CD4-positive, alpha-beta T cell treated with Interleukin-12 subunit alpha and Interleukin-12 subunit beta, for 1 hour (primary cell): Measurements from ENCODE around the gene GLRA1.
A peak's percentile ranks its signal among the peaks of the same experiment; 100 is the strongest.
"Not testable (repeated sequence)": the region's sequence is repeated elsewhere in the genome, so short reads cannot be mapped to it uniquely, and the experiment has no call there.

Experiments
- DNase-seq: peaks from one replicate; pipeline ENCODE4 v3.0.0-alpha.2; 2020

The GLRA1 gene

DNA sequence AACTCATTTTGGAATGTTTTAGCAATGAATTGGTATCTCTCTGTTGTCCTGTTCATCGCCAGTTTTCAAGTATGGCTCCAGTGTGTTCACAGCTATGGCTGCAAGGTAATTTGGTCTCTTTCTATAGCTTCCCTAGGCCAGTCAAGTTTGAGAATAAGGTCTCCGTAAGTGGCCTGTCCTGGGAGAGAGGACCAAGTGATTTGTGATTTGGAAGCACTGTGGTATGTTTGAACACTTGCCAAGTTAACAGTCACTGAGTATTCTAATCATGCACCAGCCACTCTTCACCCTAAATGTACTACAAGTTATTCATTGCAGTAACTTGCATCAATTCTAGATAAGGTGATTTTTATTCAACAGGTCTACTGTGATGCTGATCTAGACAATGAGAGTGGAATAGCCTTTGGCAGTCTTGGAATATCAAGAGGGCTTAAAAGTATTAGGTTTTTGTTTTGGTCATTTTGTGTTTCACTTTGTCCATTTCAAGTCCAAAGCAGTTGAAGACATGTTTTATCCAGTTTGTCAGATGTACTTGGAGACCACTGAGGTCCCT lies 111.8 kb downstream of the GLRA1 start:
- no peak for DNase-seq

GRCh38 chr5:151811593-151812321 lies 112.9 kb downstream of the GLRA1 start:
- no peak for DNase-seq

GRCh38 chr5:151810897-151811296 lies 113.8 kb downstream of the GLRA1 start:
- no peak for DNase-seq

DNA sequence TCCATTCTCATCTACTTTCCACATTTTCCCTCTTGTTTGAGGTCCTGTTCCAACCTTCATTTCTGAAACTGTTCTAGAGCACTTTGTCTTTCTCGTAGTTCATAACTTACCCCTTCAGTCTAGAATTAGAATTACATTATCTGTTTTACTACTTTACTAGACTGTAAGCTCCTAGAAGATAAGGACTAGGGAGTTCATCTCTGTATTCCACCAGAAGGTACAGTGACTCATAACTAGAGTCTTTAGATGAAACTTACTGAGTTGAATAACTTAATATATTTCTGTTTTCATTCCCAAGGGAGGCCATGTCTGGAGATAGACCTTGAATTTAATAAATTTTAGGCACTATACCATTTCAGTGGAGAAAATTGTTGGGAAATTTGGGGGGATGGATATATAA lies 114.2 kb downstream of the GLRA1 start:
- DNase-seq, result no peak

DNA sequence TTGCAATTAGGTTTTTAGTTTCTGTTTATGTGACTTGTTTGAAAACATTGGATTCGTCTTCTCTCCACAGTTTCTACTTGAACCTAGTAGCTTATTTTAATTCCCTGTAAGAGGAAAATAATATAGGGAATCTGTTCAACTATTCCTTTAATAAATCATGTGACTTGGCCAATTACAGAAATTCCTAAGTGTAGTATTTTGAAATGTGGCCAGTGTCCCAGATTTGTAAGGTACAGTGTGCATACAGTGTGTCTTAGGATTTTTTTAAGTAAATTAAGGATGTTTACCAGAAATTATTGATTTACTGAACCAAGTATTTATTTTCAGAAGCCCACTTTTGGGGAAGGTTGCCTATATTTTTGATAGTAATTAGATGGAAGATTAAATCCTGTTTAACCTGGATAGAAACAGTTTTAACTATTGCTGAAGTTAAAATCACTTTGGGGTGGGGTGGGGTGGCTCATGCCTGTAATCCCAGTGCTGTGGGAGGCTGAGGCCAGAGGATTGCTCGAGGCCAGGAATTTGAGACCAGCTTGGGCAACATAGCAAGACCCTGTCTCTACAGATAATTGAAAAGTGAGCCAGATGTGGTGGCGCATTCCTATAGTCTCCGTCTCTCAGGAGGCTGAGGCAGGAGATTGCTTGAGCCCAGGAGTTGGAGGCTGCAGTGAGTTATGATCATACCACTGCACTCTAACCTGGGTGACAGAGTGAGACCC lies 116.0 kb downstream of the GLRA1 start:
- no peak for DNase-seq

DNA sequence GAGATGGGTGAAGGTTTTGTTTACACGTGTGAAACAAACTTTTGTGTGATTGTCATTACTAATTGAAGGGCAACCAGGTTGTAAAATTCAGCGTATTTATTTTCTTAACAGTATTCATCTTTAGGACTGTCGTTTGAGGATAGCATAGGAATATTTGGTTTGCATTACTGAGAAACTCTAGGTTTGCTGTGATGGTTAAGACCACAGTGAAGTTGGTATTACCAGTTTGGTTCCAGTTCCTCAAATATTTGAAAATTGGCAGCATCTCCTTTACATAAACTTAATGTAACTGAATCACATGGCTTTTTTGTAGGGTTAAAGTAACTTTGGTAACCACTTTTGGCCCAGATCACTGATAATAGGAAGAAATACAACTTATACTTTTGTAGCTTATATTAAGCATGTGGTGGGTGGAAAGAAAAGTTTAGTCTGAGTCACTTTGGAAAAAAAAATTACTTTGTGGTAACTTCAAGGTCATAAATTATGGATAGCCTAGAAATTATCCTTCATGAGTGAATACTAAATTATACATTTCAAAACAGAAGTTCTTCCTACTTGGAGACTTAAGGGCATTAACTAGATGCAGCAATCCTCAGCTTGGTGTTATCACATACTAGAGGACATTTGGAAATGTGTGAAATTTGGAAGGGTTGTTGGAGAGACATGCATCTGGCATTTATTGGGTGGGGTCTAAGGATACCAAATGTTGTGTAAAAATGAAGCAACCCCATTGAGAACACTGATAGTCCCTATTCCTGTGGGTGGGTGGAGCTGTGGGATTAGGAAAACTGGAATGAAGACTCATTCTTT lies 119.0 kb downstream of the GLRA1 start:
- no peak for DNase-seq

DNA sequence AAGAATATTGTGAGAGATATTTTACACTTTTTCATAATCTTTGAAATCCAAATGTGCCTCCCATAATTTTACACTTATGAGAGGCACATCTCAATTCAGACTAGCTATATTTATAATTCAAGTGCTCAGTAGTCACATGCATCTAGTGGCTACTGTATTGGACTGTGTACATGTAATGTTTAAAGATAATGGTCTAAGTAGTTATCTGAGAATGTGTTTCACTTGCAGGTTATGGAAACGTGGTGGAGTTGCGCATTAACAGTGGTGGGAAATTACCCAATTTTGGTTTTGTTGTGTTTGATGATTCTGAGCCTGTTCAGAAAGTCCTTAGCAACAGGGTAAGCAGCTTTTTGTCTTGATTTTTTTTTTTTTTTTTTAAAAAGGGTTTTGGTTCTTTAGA lies 124.1 kb downstream of the GLRA1 start:
- no peak for DNase-seq

DNA sequence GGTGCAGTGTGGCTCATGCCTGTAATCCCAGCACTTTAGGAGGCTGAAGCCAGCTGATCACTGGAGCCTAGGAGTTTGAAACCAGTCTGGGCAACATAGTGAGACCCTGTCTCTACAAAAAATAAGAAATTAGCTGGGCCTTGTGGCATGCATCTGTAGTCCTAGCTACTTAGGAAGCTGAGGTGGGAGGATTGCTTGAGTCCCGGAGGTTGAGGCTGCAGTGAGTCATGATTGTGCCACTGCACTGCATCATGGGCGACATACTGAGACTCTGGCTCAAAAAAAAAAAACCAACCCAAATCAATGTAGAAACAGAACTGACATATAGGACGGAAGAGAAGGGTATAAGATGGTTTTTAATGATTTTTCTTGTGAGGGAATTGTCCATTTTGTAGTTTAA lies 125.2 kb downstream of the GLRA1 start:
- no peak for DNase-seq

- DNase-seq, result no peak
Observed at GRCh38 chr5:151798674-151799073, 126.0 kb downstream of the GLRA1 start.

DNA sequence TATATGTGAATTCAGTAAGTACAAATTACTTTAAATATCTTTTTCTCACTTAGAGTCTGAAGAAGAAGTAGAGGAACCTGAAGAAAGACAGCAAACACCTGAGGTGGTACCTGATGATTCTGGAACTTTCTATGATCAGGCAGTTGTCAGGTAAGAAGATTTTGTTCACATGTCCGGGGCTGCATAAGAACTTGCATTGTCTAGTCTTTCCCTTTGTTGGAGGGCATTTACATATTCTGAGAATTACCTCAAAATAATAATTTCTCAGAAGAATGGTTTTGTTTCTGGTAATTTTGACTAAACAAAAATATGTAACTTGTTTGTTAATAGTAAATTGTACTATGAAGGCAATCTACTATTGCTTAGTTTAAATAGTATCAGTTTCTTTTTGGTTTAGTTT lies 129.2 kb downstream of the GLRA1 start:
- no peak for DNase-seq

DNA sequence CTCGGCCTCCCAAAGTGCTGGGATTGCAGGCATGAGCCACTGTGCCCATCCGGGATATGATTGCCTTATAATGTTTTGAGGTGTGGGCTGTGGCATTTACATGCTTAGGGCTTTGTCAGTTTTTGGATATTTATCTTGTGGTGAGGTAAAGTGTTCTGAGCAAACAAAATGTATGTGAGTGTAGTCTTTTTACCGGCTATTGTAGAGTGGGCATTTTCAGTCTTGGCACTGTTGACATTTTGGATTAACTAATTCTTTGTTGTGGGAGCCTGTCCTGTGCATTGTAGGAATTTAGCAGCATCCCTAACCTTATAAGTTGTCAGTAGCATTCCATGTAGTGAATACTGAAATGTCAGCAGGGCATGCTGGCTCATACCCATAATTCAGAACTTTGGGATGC lies 131.3 kb downstream of the GLRA1 start:
- DNase-seq, result no peak

GRCh38 chr5:151787817-151788216 lies 136.8 kb downstream of the GLRA1 start:
- DNase-seq, result no peak

DNA sequence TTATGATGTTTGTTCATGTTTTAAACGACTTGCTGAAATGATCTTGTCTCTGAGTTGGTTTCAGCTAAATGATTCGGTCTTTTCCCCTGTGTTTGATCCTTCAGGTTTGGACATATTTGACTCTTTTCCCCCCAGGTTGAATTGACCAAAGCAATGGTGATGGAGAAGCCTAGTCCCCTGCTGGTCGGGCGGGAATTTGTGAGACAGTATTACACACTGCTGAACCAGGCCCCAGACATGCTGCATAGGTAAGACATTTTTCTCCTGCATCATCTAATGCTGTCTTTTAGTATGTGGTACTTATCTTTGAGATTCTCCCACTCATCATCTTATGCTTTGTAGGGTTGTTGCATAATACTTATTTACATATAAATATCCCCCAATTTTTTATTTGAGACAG lies 138.2 kb downstream of the GLRA1 start:
- DNase-seq, result no peak

DNA sequence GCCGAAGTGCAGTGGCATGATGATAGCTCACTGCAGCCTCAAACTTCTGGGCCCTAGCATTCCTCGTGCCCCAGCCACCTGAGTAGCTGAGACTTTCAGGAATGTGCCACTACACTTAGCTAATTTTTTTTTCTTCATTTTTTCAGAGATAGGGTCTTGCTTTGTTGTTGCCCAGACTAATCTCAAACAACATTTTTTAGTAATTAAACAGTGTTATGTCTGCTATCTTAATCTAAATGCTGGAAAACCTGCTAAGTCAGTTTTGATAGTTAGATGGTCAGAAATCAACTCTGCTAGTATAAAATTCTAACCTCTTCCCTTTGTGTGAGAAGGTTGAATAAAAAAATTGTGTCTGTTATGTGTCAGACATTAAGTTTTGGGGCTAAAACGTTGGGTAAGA lies 140.5 kb downstream of the GLRA1 start:
- DNase-seq, result no peak

DNA sequence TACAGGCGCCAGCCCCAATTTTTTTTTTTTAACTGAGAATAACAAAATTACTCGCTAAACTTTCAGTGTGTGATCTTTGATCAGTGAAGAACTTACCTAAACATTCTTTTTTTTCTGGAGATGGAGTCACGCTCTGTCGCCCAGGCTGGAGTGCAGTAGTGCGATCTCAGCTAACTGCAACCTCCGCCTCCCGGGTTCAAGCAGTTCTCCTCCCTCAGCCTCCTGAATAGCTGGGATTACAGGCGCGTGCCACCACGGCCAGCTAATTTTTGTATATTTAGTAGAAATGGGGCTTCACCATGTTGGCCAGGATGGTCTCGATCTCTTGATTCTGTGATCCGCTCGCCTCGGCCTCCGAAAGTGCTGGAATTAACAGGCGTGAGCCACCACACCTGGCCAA lies 141.0 kb downstream of the GLRA1 start:
- DNase-seq, result not testable (repeated sequence)

DNA sequence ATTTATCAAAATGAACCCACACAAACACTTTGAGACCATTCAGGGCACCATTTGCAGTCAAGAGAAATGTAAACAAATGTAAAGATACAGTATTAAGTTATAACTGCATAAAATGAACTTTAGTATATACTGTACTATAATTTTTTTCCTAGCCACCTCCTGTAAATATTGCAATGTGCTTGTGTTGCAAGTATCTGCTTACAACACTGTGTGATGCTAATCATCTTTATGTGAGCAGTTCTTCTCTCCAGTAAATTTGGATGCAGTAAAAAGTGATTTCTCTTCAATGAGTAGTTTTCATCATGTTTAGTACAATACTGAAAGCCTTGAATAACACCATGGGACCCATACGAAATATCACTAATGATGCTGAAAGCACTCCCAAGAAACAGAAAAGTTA lies 143.4 kb downstream of the GLRA1 start:
- no peak for DNase-seq

GRCh38 chr5:151780348-151780747 lies 144.3 kb downstream of the GLRA1 start:
- DNase-seq, result no peak

- no peak for DNase-seq
Observed at GRCh38 chr5:151779531-151780125, 145.0 kb downstream of the GLRA1 start.

DNA sequence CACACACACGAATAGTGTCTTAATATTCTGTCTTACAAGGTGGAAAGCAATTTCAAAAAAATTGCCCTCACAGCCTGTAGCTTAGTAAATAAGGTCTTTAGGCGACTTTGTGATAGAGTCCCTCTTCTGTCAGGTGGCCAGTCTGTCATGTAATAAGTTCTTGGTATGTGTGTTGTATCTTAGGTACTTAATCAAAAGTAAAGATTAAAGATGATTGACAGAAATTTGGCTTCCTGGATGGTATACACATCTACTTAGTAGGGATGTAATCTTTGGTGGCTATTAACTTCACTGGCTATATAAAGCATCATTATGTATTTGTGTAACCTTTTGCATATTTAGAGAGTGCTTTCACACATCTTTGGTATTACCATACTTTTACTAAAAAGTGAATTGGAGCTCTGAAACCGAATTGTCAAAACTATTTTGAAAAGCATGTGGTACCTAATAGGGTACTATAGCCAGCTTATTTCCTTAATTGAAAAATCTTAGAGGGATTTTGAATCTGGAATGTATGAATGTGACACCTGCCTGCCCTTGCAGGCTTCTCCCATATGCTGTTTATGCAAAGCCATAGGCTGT lies 149.5 kb downstream of the GLRA1 start:
- no peak for DNase-seq

- no peak for DNase-seq
Observed at GRCh38 chr5:151773951-151774350, 150.7 kb downstream of the GLRA1 start.

- peak; percentile 20 for DNase-seq
Observed at GRCh38 chr5:151772846-151773561, 151.6 kb downstream of the GLRA1 start.
